IMR-90 (cell line): Measurements from ENCODE around the gene RALGAPA1. TPM values are rescaled to one million over a fixed set of nuclear protein-coding genes. Genes with fewer than 3 reads are reported as not detected.

Experiments used
- ATAC-seq: fragments of 200-7000 bp; cut with Tn5 transposase; 2 replicates; pipeline ENCODE4 v1.9.1; 2020; ENCODE audit warnings: low read depth, mild to moderate bottlenecking, moderate library complexity
- BruUV-seq: library from RNA; stranded (reverse); fragments of 400-500 nt; replicated peaks from 2 replicates; lab custom pipeline; 2021; lab: Mats Ljungman, UMichigan
- CTCF ChIA-PET: fragments of 300-600 bp; formaldehyde crosslinking; extraction: SDS; loops from one replicate; lab custom pipeline; 2021; ENCODE audit warnings: antibody characterized with exemption; lab: Yijun Ruan, JAX
- POLR2A ChIA-PET: fragments of 300-600 bp; sonication (Branson Sonifier 250); formaldehyde crosslinking; loops from one replicate; lab custom pipeline; 2022; ENCODE audit warnings: antibody characterized with exemption; ENCODE audit not compliant: unreplicated experiment; lab: Charles Lee
- DNase-seq: peaks from one replicate; pipeline ENCODE4 v3.0.0; 2013
- H2AFZ ChIP-seq: replicated peaks from 2 replicates; pipeline ENCODE3; 2013; ENCODE audit warnings: low read length, mild to moderate bottlenecking; ENCODE audit not compliant: poor library complexity
- H2AK5ac ChIP-seq: 2 replicates; pipeline ENCODE4 v1.6.1; 2013; ENCODE audit warnings: low read depth, low read length, inconsistent platforms
- H2AK9ac ChIP-seq: replicated peaks from 2 replicates; pipeline ENCODE3; 2013; ENCODE audit warnings: mild to moderate bottlenecking, low read depth, low read length, moderate library complexity; ENCODE audit not compliant: poor library complexity
- H2BK120ac ChIP-seq: 2 replicates; pipeline ENCODE4 v1.6.1; 2013; ENCODE audit warnings: low read depth, low read length, inconsistent platforms
- H2BK15ac ChIP-seq: 3 replicates; pipeline ENCODE4 v1.6.1; 2013; ENCODE audit warnings: low read depth, low read length, inconsistent platforms
- H2BK20ac ChIP-seq: 2 replicates; pipeline ENCODE4 v1.6.1; 2013; ENCODE audit warnings: low read depth, mild to moderate bottlenecking, inconsistent platforms, low read length, moderate library complexity
- H2BK5ac ChIP-seq: 2 replicates; pipeline ENCODE4 v1.6.1; 2013; ENCODE audit warnings: mild to moderate bottlenecking, low read depth, low read length, inconsistent platforms; ENCODE audit not compliant: poor library complexity, severe bottlenecking
- H3K14ac ChIP-seq: replicated peaks from 2 replicates; pipeline ENCODE4 v1.6.1; 2013; ENCODE audit warnings: low read depth, low read length, inconsistent platforms
- H3K18ac ChIP-seq: 2 replicates; pipeline ENCODE4 v1.6.1; 2013; ENCODE audit warnings: low read depth, low read length, control low read depth
- H3K23ac ChIP-seq: 2 replicates; pipeline ENCODE4 v1.6.1; 2013; ENCODE audit warnings: low read depth, low read length, inconsistent platforms
- H3K27ac ChIP-seq: 2 replicates; pipeline ENCODE4 v1.5.1; 2013; ENCODE audit warnings: mild to moderate bottlenecking, control low read depth, low read length; ENCODE audit not compliant: insufficient read depth
- H3K27me3 ChIP-seq: 2 replicates; pipeline ENCODE4 v1.6.1; 2013; ENCODE audit warnings: low read length; ENCODE audit not compliant: control insufficient read depth, insufficient read depth
- H3K36me3 ChIP-seq: 2 replicates; pipeline ENCODE4 v1.6.1; 2013; ENCODE audit warnings: low read length, mixed read lengths; ENCODE audit not compliant: control insufficient read depth, insufficient read depth
- H3K4ac ChIP-seq: 2 replicates; pipeline ENCODE4 v1.6.1; 2013; ENCODE audit warnings: low read depth, low read length, inconsistent platforms
- H3K4me1 ChIP-seq: 2 replicates; pipeline ENCODE4 v1.6.1; 2013; ENCODE audit warnings: low read length, mixed read lengths; ENCODE audit not compliant: control insufficient read depth, insufficient read depth
- H3K4me2 ChIP-seq: 2 replicates; pipeline ENCODE4 v1.6.1; 2013; ENCODE audit warnings: low read depth, mild to moderate bottlenecking, control low read depth, low read length, moderate library complexity
- H3K4me3 ChIP-seq: 2 replicates; pipeline ENCODE4 v1.5.1; 2013; ENCODE audit warnings: low read depth, mild to moderate bottlenecking, control low read depth, low read length, moderate library complexity; ENCODE audit not compliant: insufficient read depth
- H3K56ac ChIP-seq: 2 replicates; pipeline ENCODE4 v1.6.1; 2013; ENCODE audit warnings: low read length, inconsistent platforms; ENCODE audit not compliant: insufficient read depth; ENCODE audit errors: extremely low read depth
- H3K79me1 ChIP-seq, 2 experiments: 2 replicates each; pipeline ENCODE4 v1.6.1; 2013; ENCODE audit warnings: low read length in 2 of 2, inconsistent platforms in 1 of 2, low read depth in 1 of 2
- H3K9ac ChIP-seq: 2 replicates; pipeline ENCODE4 v1.6.1; 2013; ENCODE audit warnings: low read depth, low read length, control low read depth
- H3K9me1 ChIP-seq: 2 replicates; pipeline ENCODE4 v1.6.1; 2013; ENCODE audit warnings: low read length, inconsistent platforms; ENCODE audit not compliant: insufficient read depth
- H3K9me3 ChIP-seq: 2 replicates; pipeline ENCODE4 v1.6.1; 2013; ENCODE audit warnings: low read length; ENCODE audit not compliant: control insufficient read depth, insufficient read depth
- H4K20me1 ChIP-seq: 2 replicates; pipeline ENCODE4 v1.6.1; 2013; ENCODE audit warnings: low read length, inconsistent platforms; ENCODE audit not compliant: insufficient read depth
- H4K5ac ChIP-seq: 2 replicates; pipeline ENCODE4 v1.6.1; 2013; ENCODE audit warnings: mild to moderate bottlenecking, low read depth, low read length, control low read depth
- H4K8ac ChIP-seq, 2 experiments: 2 replicates each; pipeline ENCODE4 v1.6.1; 2013; ENCODE audit warnings: low read depth in 2 of 2, low read length in 2 of 2, control low read depth in 1 of 2, inconsistent platforms in 1 of 2
- H4K91ac ChIP-seq: 2 replicates; pipeline ENCODE4 v1.6.1; 2013; ENCODE audit warnings: low read depth, low read length, inconsistent platforms; ENCODE audit not compliant: insufficient read depth
- BHLHE40 ChIP-seq: fragments of 150-350 bp; IDR thresholded peaks from 2 replicates; pipeline ENCODE4 v1.6.1; 2016; ENCODE audit warnings: mild to moderate bottlenecking, low read depth, low read length
- CEBPB ChIP-seq: IDR thresholded peaks from 2 replicates; pipeline ENCODE4 v1.6.1; 2012; ENCODE audit warnings: low read depth, low read length, improper control_type of control experiment
- CHD1 ChIP-seq: IDR thresholded peaks from 2 replicates; pipeline ENCODE4 v1.6.1; 2012; ENCODE audit warnings: low read depth, low read length, improper control_type of control experiment
- CTCF ChIP-seq: conservative IDR thresholded peaks from 2 replicates; pipeline ENCODE4 v1.5.1; 2012; ENCODE audit warnings: mild to moderate bottlenecking, low read depth, low read length, improper control_type of control experiment
- ELK1 ChIP-seq: fragments of 150-350 bp; IDR thresholded peaks from 2 replicates; pipeline ENCODE4 v1.6.1; 2016; ENCODE audit warnings: low read depth, mild to moderate bottlenecking, low read length, moderate library complexity, borderline replicate concordance
- FOS ChIP-seq: fragments of 150-350 bp; IDR thresholded peaks from 2 replicates; pipeline ENCODE4 v1.6.1; 2016; ENCODE audit warnings: low read depth, low read length
- MAFK ChIP-seq: IDR thresholded peaks from 2 replicates; pipeline ENCODE4 v1.6.1; 2012; ENCODE audit warnings: low read depth, low read length, improper control_type of control experiment
- MAZ ChIP-seq: IDR thresholded peaks from 2 replicates; pipeline ENCODE4 v1.6.1; 2012; ENCODE audit warnings: low read depth, mild to moderate bottlenecking, low read length, improper control_type of control experiment, moderate library complexity, borderline replicate concordance
- MXI1 ChIP-seq: IDR thresholded peaks from 2 replicates; pipeline ENCODE4 v1.6.1; 2012; ENCODE audit warnings: low read depth, mild to moderate bottlenecking, low read length, moderate library complexity, borderline replicate concordance
- NFE2L2 ChIP-seq: fragments of 150-350 bp; IDR thresholded peaks from 2 replicates; pipeline ENCODE4 v1.6.1; 2016; ENCODE audit warnings: low read depth, mild to moderate bottlenecking, low read length
- POLR2A ChIP-seq: IDR thresholded peaks from 2 replicates; pipeline ENCODE4 v1.6.1; 2012; ENCODE audit warnings: mild to moderate bottlenecking, low read depth, low read length
- RAD21 ChIP-seq: IDR thresholded peaks from 2 replicates; pipeline ENCODE4 v1.6.1; 2012; ENCODE audit warnings: low read length, improper control_type of control experiment
- RCOR1 ChIP-seq: IDR thresholded peaks from 2 replicates; pipeline ENCODE4 v1.6.1; 2012; ENCODE audit warnings: mild to moderate bottlenecking, low read length, improper control_type of control experiment; ENCODE audit not compliant: insufficient replicate concordance
- RFX5 ChIP-seq: IDR thresholded peaks from 2 replicates; pipeline ENCODE4 v1.8.0; 2012; ENCODE audit warnings: low read depth, mild to moderate bottlenecking, low read length, moderate library complexity
- SMC3 ChIP-seq: fragments of 150-350 bp; IDR thresholded peaks from 2 replicates; pipeline ENCODE4 v1.6.1; 2016; ENCODE audit warnings: low read depth, mild to moderate bottlenecking, antibody characterized with exemption, low read length, moderate library complexity
- WGBS, 2 experiments: methylation state at CpG; one replicate each; pipeline versions ENCODE4 v1.1.5 to v1.1.7; 2013; ENCODE audit warnings: missing lambda C conversion rate in 2 of 2; ENCODE audit not compliant: insufficient read length in 1 of 2; ENCODE audit errors: extremely low coverage in 2 of 2; 5-methylcytosine and 5-hydroxymethylcytosine counted together
- dilution Hi-C: fragments of 300-500 bp; cut with HindIII; formaldehyde crosslinking; loops from one replicate; pipeline ENCODE4 v1.14.3; 2018; ENCODE audit warnings: low sequenced_read_pairs; ENCODE audit not compliant: unreplicated experiment
- in situ Hi-C: fragments of 300-500 bp; cut with MboI; formaldehyde crosslinking; loops from 3 replicates; pipeline ENCODE4 v1.14.3; 2019; ENCODE audit warnings: low sequenced_read_pairs, inconsistent platforms, mixed read lengths
- intact Hi-C: fragments of 100-400 bp; cut with micrococcal nuclease; formaldehyde crosslinking; loops from 2 replicates; pipeline ENCODE4 v1.10.0; 2022
- polyA plus RNA-seq, 3 experiments: library from polyadenylated mRNA; depleted of rRNA; stranded (reverse); fragments of >200 nt; gene quantifications; 2 replicates each; pipeline ENCODE4 v1.2.3, GENCODE V29; 2012; ENCODE audit warnings: low replicate concordance in 1 of 3
- total RNA-seq: library from RNA; depleted of rRNA; stranded (reverse); fragments of >200 nt; gene quantifications from 2 replicates; pipeline ENCODE4 v1.2.3, GENCODE V29; 2012
- TF ChIP-seq, protein P1 (sequence below): fragments of 150-350 bp; IDR thresholded peaks from 2 replicates; pipeline ENCODE4 v1.6.1; 2017; ENCODE audit warnings: mild to moderate bottlenecking, antibody characterized with exemption, low read length, low read depth

The RALGAPA1 gene
- total and polyA plus RNA-seq, 2 of the 4 experiments (the other 2 are of a cell fraction): 5.1 to 25.6 TPM

GRCh38 chr14:35600253-35600652 is 208.8 kb downstream of the RALGAPA1 start:
- dilution Hi-C loops (no loop called here), in situ Hi-C loops (no loop called here), intact Hi-C loops (no loop called here)
- Histone ChIP-seq H2BK120ac (no peak overlapping the region), H3K36me3 (peaks cover 2% of the 10 kb centered on the region; the same call in 1 of the 2 replicates), H3K4me2 (no peak overlapping the region), H3K4ac (no peak overlapping the region), H2AK5ac (no peak overlapping the region), H4K91ac (no peak overlapping the region), H3K9ac (no peak overlapping the region), H3K27me3 (no peaks in the 10 kb centered on the region), H3K4me1 (no peaks in the 10 kb centered on the region), H2BK5ac (no peak overlapping the region), H3K14ac (no peak overlapping the region), H2AFZ (no peak overlapping the region), H3K56ac (no peak overlapping the region), H2BK15ac (no peak overlapping the region), H3K9me1 (peaks cover 4% of the 10 kb centered on the region; the same call in 1 of the 2 replicates), H3K23ac (no peak overlapping the region), H4K20me1 (no peaks in the 10 kb centered on the region), H3K79me1 (no peaks in the 10 kb centered on the region), H3K27ac (no peak overlapping the region), H4K5ac (no peak overlapping the region), H3K9me3 (no peaks in the 10 kb centered on the region), H3K18ac (no peak overlapping the region), H3K4me3 (no peak overlapping the region), H4K8ac (no peak overlapping the region), H2AK9ac (no peak overlapping the region), H2BK20ac (no peak overlapping the region)
- POLR2A ChIA-PET: no interaction called here
- CTCF ChIA-PET: no interaction called here
- ATAC-seq (no peak), DNase-seq (no peak)
- TF ChIP-seq CEBPB: no peak
- no peak for TF ChIP-seq CHD1
- TF ChIP-seq RAD21: no peak
- TF ChIP-seq RCOR1: no peak
- TF ChIP-seq BHLHE40: no peak
- TF ChIP-seq MAFK: no peak
- no peak for TF ChIP-seq MAZ
- no peak for TF ChIP-seq CTCF
- TF ChIP-seq, protein P1, sequence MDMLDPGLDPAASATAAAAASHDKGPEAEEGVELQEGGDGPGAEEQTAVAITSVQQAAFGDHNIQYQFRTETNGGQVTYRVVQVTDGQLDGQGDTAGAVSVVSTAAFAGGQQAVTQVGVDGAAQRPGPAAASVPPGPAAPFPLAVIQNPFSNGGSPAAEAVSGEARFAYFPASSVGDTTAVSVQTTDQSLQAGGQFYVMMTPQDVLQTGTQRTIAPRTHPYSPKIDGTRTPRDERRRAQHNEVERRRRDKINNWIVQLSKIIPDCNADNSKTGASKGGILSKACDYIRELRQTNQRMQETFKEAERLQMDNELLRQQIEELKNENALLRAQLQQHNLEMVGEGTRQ: no peak
- TF ChIP-seq MXI1: no peak
- no peak for TF ChIP-seq NFE2L2
- TF ChIP-seq FOS: no peak
- no peak for TF ChIP-seq POLR2A
- TF ChIP-seq ELK1: no peak
- TF ChIP-seq SMC3: no peak
- no peak for TF ChIP-seq RFX5
- no TSS peak for BruUV-seq
- WGBS, 2 experiments: no CpG with 5 or more reads among the region's 1 CpG
